IMR-90 (cell line): ENCODE data around the gene XRN2. TPM values are rescaled to one million over a fixed set of nuclear protein-coding genes. Genes with fewer than 3 reads are reported as not detected.

Experiments used
- ATAC-seq: fragments of 200-7000 bp; cut with Tn5 transposase; 2 replicates; pipeline ENCODE4 v1.9.1; 2020; ENCODE audit warnings: low read depth, mild to moderate bottlenecking, moderate library complexity
- BruUV-seq: library from RNA; stranded (reverse); fragments of 400-500 nt; replicated peaks from 2 replicates; lab custom pipeline; 2021; lab: Mats Ljungman, UMichigan
- CTCF ChIA-PET: fragments of 300-600 bp; formaldehyde crosslinking; extraction: SDS; loops from one replicate; lab custom pipeline; 2021; ENCODE audit warnings: antibody characterized with exemption; lab: Yijun Ruan, JAX
- POLR2A ChIA-PET: fragments of 300-600 bp; sonication (Branson Sonifier 250); formaldehyde crosslinking; loops from one replicate; lab custom pipeline; 2022; ENCODE audit warnings: antibody characterized with exemption; ENCODE audit not compliant: unreplicated experiment; lab: Charles Lee
- DNase-seq: peaks from one replicate; pipeline ENCODE4 v3.0.0; 2013
- H2AFZ ChIP-seq: replicated peaks from 2 replicates; pipeline ENCODE3; 2013; ENCODE audit warnings: low read length, mild to moderate bottlenecking; ENCODE audit not compliant: poor library complexity
- H2AK5ac ChIP-seq: 2 replicates; pipeline ENCODE4 v1.6.1; 2013; ENCODE audit warnings: low read depth, low read length, inconsistent platforms
- H2AK9ac ChIP-seq: replicated peaks from 2 replicates; pipeline ENCODE3; 2013; ENCODE audit warnings: mild to moderate bottlenecking, low read depth, low read length, moderate library complexity; ENCODE audit not compliant: poor library complexity
- H2BK120ac ChIP-seq: 2 replicates; pipeline ENCODE4 v1.6.1; 2013; ENCODE audit warnings: low read depth, low read length, inconsistent platforms
- H2BK15ac ChIP-seq: 3 replicates; pipeline ENCODE4 v1.6.1; 2013; ENCODE audit warnings: low read depth, low read length, inconsistent platforms
- H2BK20ac ChIP-seq: 2 replicates; pipeline ENCODE4 v1.6.1; 2013; ENCODE audit warnings: low read depth, mild to moderate bottlenecking, inconsistent platforms, low read length, moderate library complexity
- H2BK5ac ChIP-seq: 2 replicates; pipeline ENCODE4 v1.6.1; 2013; ENCODE audit warnings: mild to moderate bottlenecking, low read depth, low read length, inconsistent platforms; ENCODE audit not compliant: poor library complexity, severe bottlenecking
- H3K14ac ChIP-seq: replicated peaks from 2 replicates; pipeline ENCODE4 v1.6.1; 2013; ENCODE audit warnings: low read depth, low read length, inconsistent platforms
- H3K18ac ChIP-seq: 2 replicates; pipeline ENCODE4 v1.6.1; 2013; ENCODE audit warnings: low read depth, low read length, control low read depth
- H3K23ac ChIP-seq: 2 replicates; pipeline ENCODE4 v1.6.1; 2013; ENCODE audit warnings: low read depth, low read length, inconsistent platforms
- H3K27ac ChIP-seq: 2 replicates; pipeline ENCODE4 v1.5.1; 2013; ENCODE audit warnings: mild to moderate bottlenecking, control low read depth, low read length; ENCODE audit not compliant: insufficient read depth
- H3K27me3 ChIP-seq: 2 replicates; pipeline ENCODE4 v1.6.1; 2013; ENCODE audit warnings: low read length; ENCODE audit not compliant: control insufficient read depth, insufficient read depth
- H3K36me3 ChIP-seq: 2 replicates; pipeline ENCODE4 v1.6.1; 2013; ENCODE audit warnings: low read length, mixed read lengths; ENCODE audit not compliant: control insufficient read depth, insufficient read depth
- H3K4ac ChIP-seq: 2 replicates; pipeline ENCODE4 v1.6.1; 2013; ENCODE audit warnings: low read depth, low read length, inconsistent platforms
- H3K4me1 ChIP-seq: 2 replicates; pipeline ENCODE4 v1.6.1; 2013; ENCODE audit warnings: low read length, mixed read lengths; ENCODE audit not compliant: control insufficient read depth, insufficient read depth
- H3K4me2 ChIP-seq: 2 replicates; pipeline ENCODE4 v1.6.1; 2013; ENCODE audit warnings: low read depth, mild to moderate bottlenecking, control low read depth, low read length, moderate library complexity
- H3K4me3 ChIP-seq: 2 replicates; pipeline ENCODE4 v1.5.1; 2013; ENCODE audit warnings: low read depth, mild to moderate bottlenecking, control low read depth, low read length, moderate library complexity; ENCODE audit not compliant: insufficient read depth
- H3K56ac ChIP-seq: 2 replicates; pipeline ENCODE4 v1.6.1; 2013; ENCODE audit warnings: low read length, inconsistent platforms; ENCODE audit not compliant: insufficient read depth; ENCODE audit errors: extremely low read depth
- H3K79me1 ChIP-seq, 2 experiments: 2 replicates each; pipeline ENCODE4 v1.6.1; 2013; ENCODE audit warnings: low read length in 2 of 2, inconsistent platforms in 1 of 2, low read depth in 1 of 2
- H3K9ac ChIP-seq: 2 replicates; pipeline ENCODE4 v1.6.1; 2013; ENCODE audit warnings: low read depth, low read length, control low read depth
- H3K9me1 ChIP-seq: 2 replicates; pipeline ENCODE4 v1.6.1; 2013; ENCODE audit warnings: low read length, inconsistent platforms; ENCODE audit not compliant: insufficient read depth
- H3K9me3 ChIP-seq: 2 replicates; pipeline ENCODE4 v1.6.1; 2013; ENCODE audit warnings: low read length; ENCODE audit not compliant: control insufficient read depth, insufficient read depth
- H4K20me1 ChIP-seq: 2 replicates; pipeline ENCODE4 v1.6.1; 2013; ENCODE audit warnings: low read length, inconsistent platforms; ENCODE audit not compliant: insufficient read depth
- H4K5ac ChIP-seq: 2 replicates; pipeline ENCODE4 v1.6.1; 2013; ENCODE audit warnings: mild to moderate bottlenecking, low read depth, low read length, control low read depth
- H4K8ac ChIP-seq, 2 experiments: 2 replicates each; pipeline ENCODE4 v1.6.1; 2013; ENCODE audit warnings: low read depth in 2 of 2, low read length in 2 of 2, control low read depth in 1 of 2, inconsistent platforms in 1 of 2
- H4K91ac ChIP-seq: 2 replicates; pipeline ENCODE4 v1.6.1; 2013; ENCODE audit warnings: low read depth, low read length, inconsistent platforms; ENCODE audit not compliant: insufficient read depth
- FOS ChIP-seq: fragments of 150-350 bp; IDR thresholded peaks from 2 replicates; pipeline ENCODE4 v1.6.1; 2016; ENCODE audit warnings: low read depth, low read length
- MAFK ChIP-seq: IDR thresholded peaks from 2 replicates; pipeline ENCODE4 v1.6.1; 2012; ENCODE audit warnings: low read depth, low read length, improper control_type of control experiment
- POLR2A ChIP-seq: IDR thresholded peaks from 2 replicates; pipeline ENCODE4 v1.6.1; 2012; ENCODE audit warnings: mild to moderate bottlenecking, low read depth, low read length
- RFX5 ChIP-seq: IDR thresholded peaks from 2 replicates; pipeline ENCODE4 v1.8.0; 2012; ENCODE audit warnings: low read depth, mild to moderate bottlenecking, low read length, moderate library complexity
- WGBS, 2 experiments: methylation state at CpG; one replicate each; pipeline versions ENCODE4 v1.1.5 to v1.1.7; 2013; ENCODE audit warnings: missing lambda C conversion rate in 2 of 2; ENCODE audit not compliant: insufficient read length in 1 of 2; ENCODE audit errors: extremely low coverage in 2 of 2; 5-methylcytosine and 5-hydroxymethylcytosine counted together
- dilution Hi-C: fragments of 300-500 bp; cut with HindIII; formaldehyde crosslinking; loops from one replicate; pipeline ENCODE4 v1.14.3; 2018; ENCODE audit warnings: low sequenced_read_pairs; ENCODE audit not compliant: unreplicated experiment
- in situ Hi-C: fragments of 300-500 bp; cut with MboI; formaldehyde crosslinking; loops from 3 replicates; pipeline ENCODE4 v1.14.3; 2019; ENCODE audit warnings: low sequenced_read_pairs, inconsistent platforms, mixed read lengths
- intact Hi-C: fragments of 100-400 bp; cut with micrococcal nuclease; formaldehyde crosslinking; loops from 2 replicates; pipeline ENCODE4 v1.10.0; 2022
- polyA plus RNA-seq, 3 experiments: library from polyadenylated mRNA; depleted of rRNA; stranded (reverse); fragments of >200 nt; gene quantifications; 2 replicates each; pipeline ENCODE4 v1.2.3, GENCODE V29; 2012; ENCODE audit warnings: low replicate concordance in 1 of 3
- total RNA-seq: library from RNA; depleted of rRNA; stranded (reverse); fragments of >200 nt; gene quantifications from 2 replicates; pipeline ENCODE4 v1.2.3, GENCODE V29; 2012

XRN2 gene
- total and polyA plus RNA-seq, 2 of the 4 experiments (the other 2 are of a cell fraction), result 58.1 to 70.8 TPM

- H3K14ac ChIP-seq, result no peak overlapping the region
- H2AK9ac ChIP-seq, result no peak overlapping the region
- H2BK5ac ChIP-seq, result no peak overlapping the region
- POLR2A ChIA-PET, result no interaction called here
- no peak overlapping the region for H2BK120ac ChIP-seq
- H3K23ac ChIP-seq, result no peak overlapping the region
- peaks cover 2% of the 10 kb centered on the region; the same call in 1 of the 2 replicates for H3K36me3 ChIP-seq
- no peak overlapping the region for H2BK15ac ChIP-seq
- no peaks in the 10 kb centered on the region for H3K79me1 ChIP-seq
- H4K8ac ChIP-seq, result no peak overlapping the region
- H2AK5ac ChIP-seq, result no peak overlapping the region
- dilution Hi-C loops (no loop called here), in situ Hi-C loops (no loop called here), intact Hi-C loops (loop anchor here (10.0 kb wide), 1 partner anchor 158 kb away; no protein-coding TSS in a partner anchor)
- ATAC-seq (no peak), DNase-seq (no peak)
- no peak overlapping the region for H3K56ac ChIP-seq
- no peak overlapping the region for H2AFZ ChIP-seq
- H3K9ac ChIP-seq, result no peak overlapping the region
- BruUV-seq, result no TSS peak
- H4K20me1 ChIP-seq, result no peaks in the 10 kb centered on the region
- no peak overlapping the region for H4K5ac ChIP-seq
- TF ChIP-seq FOS, result no peak
- no peak for TF ChIP-seq RFX5
- TF ChIP-seq POLR2A, result no peak
- TF ChIP-seq MAFK, result peak; percentile 100
- H3K27ac ChIP-seq, result no peak overlapping the region
- H3K27me3 ChIP-seq, result peaks cover 63% of the 10 kb centered on the region
- peaks cover 4% of the 10 kb centered on the region; the same call in 1 of the 2 replicates for H3K4me1 ChIP-seq
- H3K4me2 ChIP-seq, result no peak overlapping the region
- H3K4me3 ChIP-seq, result no peak overlapping the region
- H3K9me3 ChIP-seq, result peaks cover 18% of the 10 kb centered on the region
- H2BK20ac ChIP-seq, result no peak overlapping the region
- CTCF ChIA-PET, result no interaction called here
- WGBS, 2 experiments, result no CpG with 5 or more reads among the region's 4 CpGs
- H3K18ac ChIP-seq, result no peak overlapping the region
- no peaks in the 10 kb centered on the region for H3K9me1 ChIP-seq
- H3K4ac ChIP-seq, result no peak overlapping the region
- no peak overlapping the region for H4K91ac ChIP-seq
These were observed 90.0 kb downstream of the XRN2 start for GRCh38 chr20:21393166-21393565.
